Measurements from ENCODE around the gene ALX4.

DNA sequence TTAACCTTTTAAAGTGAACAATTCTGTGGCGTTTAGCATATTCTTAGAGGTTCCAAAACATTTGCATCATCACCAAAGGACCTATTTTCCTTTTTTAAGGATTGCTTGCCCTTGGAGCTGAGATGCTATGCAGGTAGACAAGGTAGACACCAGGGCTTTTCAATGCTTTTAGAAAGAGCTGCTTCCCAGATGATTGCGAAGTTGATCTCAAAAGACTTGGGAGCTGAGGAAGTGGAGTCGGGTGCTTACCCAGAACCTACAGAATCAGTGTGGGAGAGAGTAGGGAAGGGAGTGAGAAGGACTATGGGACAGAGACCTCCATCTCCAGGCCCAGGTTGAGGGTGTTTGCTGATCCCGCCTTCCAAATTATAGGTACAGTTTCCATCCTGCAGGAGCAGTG is 11.1 kb upstream of the ALX4 start:
- TF ChIP-seq, protein P1, sequence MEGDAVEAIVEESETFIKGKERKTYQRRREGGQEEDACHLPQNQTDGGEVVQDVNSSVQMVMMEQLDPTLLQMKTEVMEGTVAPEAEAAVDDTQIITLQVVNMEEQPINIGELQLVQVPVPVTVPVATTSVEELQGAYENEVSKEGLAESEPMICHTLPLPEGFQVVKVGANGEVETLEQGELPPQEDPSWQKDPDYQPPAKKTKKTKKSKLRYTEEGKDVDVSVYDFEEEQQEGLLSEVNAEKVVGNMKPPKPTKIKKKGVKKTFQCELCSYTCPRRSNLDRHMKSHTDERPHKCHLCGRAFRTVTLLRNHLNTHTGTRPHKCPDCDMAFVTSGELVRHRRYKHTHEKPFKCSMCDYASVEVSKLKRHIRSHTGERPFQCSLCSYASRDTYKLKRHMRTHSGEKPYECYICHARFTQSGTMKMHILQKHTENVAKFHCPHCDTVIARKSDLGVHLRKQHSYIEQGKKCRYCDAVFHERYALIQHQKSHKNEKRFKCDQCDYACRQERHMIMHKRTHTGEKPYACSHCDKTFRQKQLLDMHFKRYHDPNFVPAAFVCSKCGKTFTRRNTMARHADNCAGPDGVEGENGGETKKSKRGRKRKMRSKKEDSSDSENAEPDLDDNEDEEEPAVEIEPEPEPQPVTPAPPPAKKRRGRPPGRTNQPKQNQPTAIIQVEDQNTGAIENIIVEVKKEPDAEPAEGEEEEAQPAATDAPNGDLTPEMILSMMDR (IDR thresholded peaks at IDR 0.05), result no peak
- TF ChIP-seq POLR2A (IDR thresholded peaks at IDR 0.05), result no peak

Data from uterus (tissue), 2 donors.